ENCODE measurements around the gene CYB5D1.
A peak's percentile ranks its signal among the peaks of the same experiment; 100 is the strongest.
"Not testable (repeated sequence)": the region's sequence is repeated elsewhere in the genome, so short reads cannot be mapped to it uniquely, and the experiment has no call there.

CYB5D1 gene, protein sequence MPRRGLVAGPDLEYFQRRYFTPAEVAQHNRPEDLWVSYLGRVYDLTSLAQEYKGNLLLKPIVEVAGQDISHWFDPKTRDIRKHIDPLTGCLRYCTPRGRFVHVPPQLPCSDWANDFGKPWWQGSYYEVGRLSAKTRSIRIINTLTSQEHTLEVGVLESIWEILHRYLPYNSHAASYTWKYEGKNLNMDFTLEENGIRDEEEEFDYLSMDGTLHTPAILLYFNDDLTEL

DNA sequence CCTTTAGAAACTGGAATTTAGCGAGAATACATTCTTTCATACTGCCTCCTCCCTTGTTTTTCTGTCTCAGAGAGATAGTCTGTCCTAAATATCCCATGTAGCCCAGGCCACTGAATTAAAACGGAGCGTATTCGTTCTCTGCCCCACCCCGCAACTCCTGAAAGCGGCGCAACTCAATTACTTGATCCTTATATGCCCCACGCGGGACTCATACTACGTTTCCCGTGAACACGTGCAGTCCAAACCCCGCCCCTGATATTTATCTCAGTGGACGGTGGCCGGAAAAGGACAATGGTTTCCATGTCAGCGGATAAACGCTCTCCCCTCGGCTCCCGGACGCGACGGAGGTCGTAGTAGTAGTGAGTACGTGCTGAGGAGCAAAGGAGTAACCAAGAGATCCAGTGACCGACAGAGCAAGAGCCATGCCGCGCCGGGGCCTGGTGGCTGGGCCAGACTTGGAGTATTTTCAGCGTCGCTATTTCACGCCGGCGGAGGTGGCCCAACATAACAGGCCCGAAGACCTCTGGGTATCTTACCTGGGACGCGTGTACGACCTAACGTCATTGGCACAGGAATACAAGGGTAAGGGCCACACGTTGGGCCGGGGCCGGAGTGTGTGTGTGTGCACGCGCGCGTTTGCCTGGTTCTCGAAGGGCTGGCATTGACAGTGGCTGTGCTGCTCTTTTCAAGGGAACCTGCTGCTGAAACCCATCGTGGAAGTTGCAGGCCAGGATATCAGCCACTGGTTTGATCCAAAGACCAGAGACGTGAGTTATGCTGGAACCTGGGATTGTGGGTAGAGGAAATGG lies at the start of gene CYB5D1:
Gene CYB5D1, plus strand, starts transcription at position 291 of the 809 bp plus-strand sequence. Its CDS starts 132 bp downstream, at position 423.
- peak; percentile 80 for DNase-seq (ENCODE audit: low read depth)

GRCh38 chr17:7809086-7809790 lies 48.6 kb upstream of the CYB5D1 start:
- no peak for DNase-seq (ENCODE audit: low read depth)

DNA sequence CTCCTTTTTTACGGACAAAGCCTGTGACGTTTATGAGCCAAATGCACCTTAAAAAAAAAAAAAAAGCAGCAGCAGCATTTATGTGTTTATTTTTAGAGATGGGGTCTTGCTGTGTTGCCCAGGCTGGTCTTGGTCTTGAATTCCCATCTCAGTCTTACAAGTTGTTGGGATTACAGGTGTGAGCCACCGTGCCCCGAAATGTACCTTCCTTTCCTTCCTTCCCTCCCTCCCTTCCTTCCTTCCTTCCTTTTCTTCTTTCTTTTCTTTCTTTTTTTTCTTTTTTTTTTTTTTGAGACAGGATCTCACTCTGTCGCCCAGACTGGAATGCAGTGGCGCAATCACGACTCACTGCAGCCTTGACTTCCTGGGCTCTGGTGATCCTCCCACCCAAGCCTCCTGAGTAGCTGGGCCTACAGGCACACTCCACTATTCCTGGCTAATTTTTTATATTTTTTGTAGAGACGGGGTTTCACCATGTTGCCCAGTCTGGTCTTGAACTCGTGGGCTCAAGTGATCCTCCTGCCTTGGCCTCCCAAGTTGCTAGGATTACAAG lies 47.9 kb upstream of the CYB5D1 start:
- not testable (repeated sequence) for DNase-seq (ENCODE audit: low read depth)

DNA sequence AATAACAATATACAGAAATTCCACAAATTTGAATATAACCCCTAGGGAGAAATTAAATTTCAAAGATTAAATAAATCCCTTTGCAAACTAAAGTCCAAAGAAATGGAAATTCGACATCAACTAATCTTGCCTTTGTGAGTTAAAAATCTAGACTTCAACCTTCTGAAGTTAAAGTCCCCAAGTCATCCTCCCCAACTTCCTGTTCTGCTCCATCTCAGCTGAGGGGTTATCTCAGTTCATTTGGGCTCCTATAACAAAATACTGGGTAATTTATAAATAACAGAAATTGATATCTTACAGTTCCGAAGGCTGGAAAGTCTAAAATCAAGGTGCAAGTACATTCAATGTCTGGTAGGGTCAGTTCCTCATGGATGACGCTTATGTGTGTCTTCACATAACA lies 46.6 kb upstream of the CYB5D1 start:
- no peak for DNase-seq (ENCODE audit: low read depth)

DNA sequence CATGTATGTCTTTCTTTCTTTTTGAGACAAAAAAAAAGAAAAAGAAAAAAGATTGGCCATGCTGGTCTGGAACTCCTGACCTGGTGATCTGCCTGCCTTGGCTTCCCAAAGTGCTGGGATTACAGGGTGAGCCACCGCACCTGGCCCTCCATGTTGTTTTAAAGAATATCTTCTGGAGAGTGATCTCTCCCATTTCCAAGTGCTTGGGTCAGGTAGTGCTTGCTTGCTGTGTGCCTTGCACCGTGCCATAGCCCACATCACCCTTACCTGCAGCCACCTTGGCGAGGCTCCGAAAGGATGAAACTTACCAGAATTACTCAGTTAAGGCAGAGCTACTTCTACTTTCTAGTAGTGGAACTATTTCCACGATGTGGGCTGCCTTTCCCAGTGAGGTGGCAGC lies 42.8 kb upstream of the CYB5D1 start:
- no peak for DNase-seq (ENCODE audit: low read depth)

DNA sequence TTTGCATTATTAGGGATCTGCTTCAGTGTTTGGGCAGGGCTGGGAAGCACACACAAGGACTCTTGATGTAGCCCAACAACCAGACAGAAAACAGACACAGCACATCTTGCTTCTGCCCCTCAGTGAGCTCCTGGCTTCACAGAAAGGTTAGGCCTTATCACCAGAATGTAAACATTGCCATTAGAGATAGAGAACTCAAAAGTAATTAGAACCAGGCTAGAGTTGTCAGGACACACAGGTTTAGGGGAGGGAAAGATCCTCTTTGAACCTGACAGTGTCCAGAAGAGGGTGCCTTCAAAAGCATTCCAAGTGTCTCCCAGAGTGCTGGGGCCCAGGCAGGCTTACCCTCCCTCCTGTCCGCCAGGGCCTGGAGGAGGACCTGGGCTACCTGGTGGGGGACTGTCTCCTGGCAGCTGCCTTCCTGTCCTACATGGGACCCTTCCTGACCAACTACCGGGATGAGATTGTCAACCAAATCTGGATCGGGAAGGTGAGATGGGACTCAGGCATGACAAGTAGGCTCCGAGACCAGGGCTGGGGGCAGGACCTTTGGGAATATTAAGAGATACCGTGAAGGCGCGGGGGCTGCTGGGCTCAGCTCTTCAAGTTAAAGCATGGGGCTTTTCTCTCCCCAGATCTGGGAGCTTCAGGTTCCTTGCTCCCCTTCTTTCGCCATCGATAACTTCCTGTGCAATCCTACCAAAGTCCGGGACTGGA lies 40.7 kb upstream of the CYB5D1 start:
- DNase-seq (ENCODE audit: low read depth), result no peak

- DNase-seq (ENCODE audit: low read depth), result no peak
Measured at GRCh38 chr17:7817643-7817964, 40.2 kb upstream of the CYB5D1 start.

GRCh38 chr17:7818026-7818425 lies 39.8 kb upstream of the CYB5D1 start:
- no peak for DNase-seq (ENCODE audit: low read depth)

- no peak for DNase-seq (ENCODE audit: low read depth)
Measured at GRCh38 chr17:7818746-7819645, 38.8 kb upstream of the CYB5D1 start.

DNA sequence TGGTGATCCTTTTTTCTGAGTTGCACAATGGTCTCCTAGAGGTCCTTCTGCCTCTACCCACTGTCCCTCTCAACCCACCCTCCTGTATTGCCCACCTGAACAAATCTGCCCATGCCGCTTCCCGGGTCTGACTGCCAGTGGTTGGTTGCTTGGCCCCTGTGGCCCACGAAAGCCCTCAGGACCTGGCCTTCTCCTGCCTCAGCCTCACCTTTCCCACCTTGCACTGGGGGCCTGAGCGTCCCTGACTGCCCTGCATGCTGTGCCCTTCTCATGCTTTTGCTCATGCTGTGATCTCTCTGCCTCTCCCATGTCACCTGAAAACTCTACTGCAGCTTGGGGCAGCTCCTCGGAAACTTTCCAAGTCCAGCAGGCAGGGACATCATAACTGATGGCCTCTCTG lies 37.6 kb upstream of the CYB5D1 start:
- no peak for DNase-seq (ENCODE audit: low read depth)

- no peak for DNase-seq (ENCODE audit: low read depth)
Measured at GRCh38 chr17:7822126-7822525, 35.7 kb upstream of the CYB5D1 start.

DNA sequence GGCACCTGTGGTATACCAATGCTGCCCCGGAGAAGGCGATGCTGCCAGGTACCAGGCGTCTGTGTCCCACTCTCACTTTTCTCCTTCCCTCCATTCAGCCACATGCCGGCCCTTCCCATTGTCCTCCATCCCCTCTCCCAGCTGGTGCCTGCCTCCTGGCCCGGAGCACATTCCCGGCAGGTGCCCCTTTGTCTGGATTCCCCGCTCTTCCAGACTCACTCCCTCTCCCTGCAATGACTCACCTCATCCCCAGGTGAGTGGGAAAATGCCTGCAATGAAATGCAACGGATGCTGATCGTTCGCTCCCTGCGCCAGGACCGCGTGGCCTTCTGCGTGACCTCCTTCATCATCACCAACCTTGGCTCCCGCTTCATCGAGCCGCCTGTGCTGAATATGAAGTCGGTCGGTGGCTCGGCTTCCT lies 34.2 kb upstream of the CYB5D1 start:
- no peak for DNase-seq (ENCODE audit: low read depth)

DNA sequence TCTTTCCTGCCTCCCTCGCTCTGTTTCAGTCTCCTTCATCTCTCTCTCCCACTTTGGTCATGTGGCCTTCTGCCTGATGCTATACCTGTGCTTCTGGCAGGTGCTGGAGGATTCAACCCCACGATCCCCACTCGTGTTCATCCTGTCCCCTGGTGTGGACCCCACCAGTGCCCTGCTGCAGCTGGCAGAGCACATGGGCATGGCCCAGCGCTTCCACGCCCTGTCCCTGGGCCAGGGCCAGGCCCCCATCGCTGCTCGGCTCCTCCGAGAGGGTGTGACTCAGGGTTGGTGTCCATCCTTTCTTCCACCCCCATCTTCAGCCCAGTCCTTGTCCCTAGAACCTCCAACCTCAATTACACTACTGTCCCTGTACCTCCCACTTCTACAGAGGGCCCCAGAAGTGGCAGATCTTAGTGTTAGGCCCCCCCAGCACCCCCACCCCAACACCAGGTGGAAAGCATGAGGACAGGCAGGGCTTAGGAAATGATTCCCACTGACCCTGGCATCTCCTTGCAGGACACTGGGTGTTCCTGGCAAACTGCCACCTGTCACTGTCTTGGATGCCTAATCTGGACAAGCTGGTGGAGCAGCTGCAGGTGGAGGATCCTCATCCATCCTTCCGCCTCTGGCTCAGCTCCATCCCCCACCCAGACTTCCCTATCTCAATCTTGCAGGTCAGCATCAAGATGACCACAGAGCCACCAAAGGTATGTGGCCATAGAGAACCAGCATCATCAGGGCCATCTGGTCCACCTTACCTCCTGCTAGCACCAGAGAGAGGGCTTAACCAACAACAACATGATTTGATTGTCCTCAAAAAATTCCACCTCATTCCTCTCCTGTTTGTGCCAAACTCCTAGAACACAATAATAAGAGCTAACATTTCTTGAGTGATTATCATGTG lies 33.5 kb upstream of the CYB5D1 start:
- DNase-seq (ENCODE audit: low read depth), result no peak

DNA sequence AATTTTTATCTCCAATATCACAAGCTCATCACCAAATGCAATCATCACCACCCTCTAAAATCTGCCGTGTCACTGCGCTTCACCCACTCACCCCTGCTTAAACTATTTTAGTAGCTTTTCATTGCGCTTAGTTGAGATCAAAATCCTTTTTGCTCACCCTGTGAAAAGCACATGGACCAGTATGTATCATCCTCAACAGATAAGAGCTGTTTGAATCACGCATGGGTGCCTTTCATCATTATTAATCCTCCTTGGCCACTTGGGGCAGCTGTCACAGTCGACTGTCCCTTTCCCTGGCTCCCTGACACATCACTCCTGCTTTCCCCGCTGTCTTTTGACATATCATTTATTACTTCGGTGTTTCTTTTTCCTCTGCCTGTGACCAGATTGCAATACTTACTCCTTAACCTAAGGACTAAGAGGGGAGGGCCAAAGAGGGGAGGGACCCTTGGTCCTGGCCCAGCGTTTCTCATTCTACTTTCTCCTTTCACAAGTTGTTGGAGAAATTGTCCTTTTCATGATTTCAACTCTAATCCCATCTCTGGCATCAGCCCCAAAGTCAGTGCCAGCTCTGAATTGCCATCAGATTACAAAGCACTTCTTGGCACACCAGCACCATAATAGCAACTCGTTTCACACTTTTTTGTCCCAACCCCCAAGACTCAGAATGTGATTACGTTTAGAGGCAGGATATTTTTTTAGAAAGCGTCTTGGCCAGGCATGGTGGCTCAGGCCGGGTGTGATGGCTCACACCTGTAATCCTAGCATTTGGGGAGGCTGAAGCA lies 32.4 kb upstream of the CYB5D1 start:
- no peak for DNase-seq (ENCODE audit: low read depth)

DNA sequence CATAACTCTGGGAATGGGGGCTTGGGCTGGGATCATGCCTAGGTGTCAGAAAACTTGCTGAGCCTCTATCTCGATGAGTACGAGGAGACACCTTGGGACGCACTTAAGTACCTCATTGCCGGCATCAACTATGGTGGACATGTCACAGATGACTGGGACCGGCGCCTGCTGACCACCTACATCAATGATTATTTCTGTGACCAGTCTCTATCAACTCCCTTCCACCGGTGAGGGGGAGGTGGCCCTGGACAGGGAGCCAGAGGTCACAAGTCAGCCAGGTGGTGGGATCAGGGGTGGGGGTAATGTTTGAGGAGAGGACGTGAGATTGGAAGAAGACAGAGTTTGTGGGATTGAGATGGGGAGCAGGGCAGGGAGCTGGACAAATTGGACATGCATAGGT lies 27.2 kb upstream of the CYB5D1 start:
- DNase-seq (ENCODE audit: low read depth), result no peak

- DNase-seq (ENCODE audit: low read depth), result no peak
Measured at GRCh38 chr17:7831233-7831632, 26.6 kb upstream of the CYB5D1 start.

- DNase-seq (ENCODE audit: low read depth), result no peak
Measured at GRCh38 chr17:7832431-7832830, 25.4 kb upstream of the CYB5D1 start.

GRCh38 chr17:7833011-7833794 lies 24.6 kb upstream of the CYB5D1 start:
- DNase-seq (ENCODE audit: low read depth), result no peak

All from activated T-cell treated with anti-CD3 and anti-CD28 coated beads for 48 hours (primary cell).